K562 (cell line): ENCODE results near the gene PCLAF. TPM values are rescaled to one million over a fixed set of nuclear protein-coding genes. Genes with fewer than 3 reads are reported as not detected.

Source experiments
- ETV1 ChIP-seq: fragments of 450-650 bp; conservative IDR thresholded peaks from 2 replicates; pipeline ENCODE4 v1.6.1; 2016; ENCODE audit warnings: missing genetic modification characterization, control low read depth, low read depth, missing compliant biosample characterization
- FOXK2 ChIP-seq, 2 experiments: fragments of 450-650 bp; IDR thresholded peaks in 1 of 2; conservative IDR thresholded peaks in 1 of 2; 2 replicates each; pipeline ENCODE4 v1.6.1; 2016; ENCODE audit warnings: low read depth in 2 of 2, mild to moderate bottlenecking in 1 of 2
- GATAD2A ChIP-seq: fragments of 450-650 bp; IDR thresholded peaks from 2 replicates; pipeline ENCODE4 v1.6.1; 2017
- NR1H2 ChIP-seq: sonication (generic); formaldehyde crosslinking; IDR thresholded peaks from 2 replicates; pipeline ENCODE4 v1.4.0; 2020; ENCODE audit warnings: mild to moderate bottlenecking, missing genetic modification reagents
- NR2C1 ChIP-seq, 2 experiments: fragments of 450-650 bp; IDR thresholded peaks; 2 replicates each; pipeline ENCODE4 v1.6.1; 2017; ENCODE audit warnings: mild to moderate bottlenecking in 2 of 2, antibody characterized with exemption in 1 of 2, inconsistent platforms in 1 of 2, missing compliant biosample characterization in 1 of 2, missing genetic modification characterization in 1 of 2
- SMARCA4 ChIP-seq: fragments of 450-650 bp; IDR thresholded peaks from 2 replicates; pipeline ENCODE4 v1.6.1; 2016
- polyA plus RNA-seq, 8 experiments: library from polyadenylated mRNA; depleted of rRNA in 4 of 8; stranded (reverse) in 5 of 8; unstranded in 3 of 8; fragments of >200 nt; fragmentation: Nextera tagmentation in 2 of 8; fragmentation: Illumina TruSeq in 1 of 8; extraction: Ambion mirVana in 2 of 8; extraction: Trizol in 1 of 8; gene quantifications; 2 replicates each; pipeline versions ENCODE4 v1.2.1 to v1.2.3, GENCODE V29; 2011 to 2014; ENCODE audit warnings: inconsistent platforms in 1 of 8, missing spikeins in 1 of 8
- total RNA-seq, 7 experiments: library from RNA; depleted of rRNA in 6 of 7; stranded (reverse); fragments of >200 nt in 6 of 7; fragmentation: Illumina TruSeq in 2 of 7; extraction: Trizol in 2 of 7; gene quantifications; 2 replicates each; pipeline versions ENCODE4 v1.2.1 to v1.2.3, GENCODE V29; 2011 to 2021; ENCODE audit warnings: low replicate concordance in 1 of 7
- TF ChIP-seq, protein P1 (sequence below), 2 experiments: fragments of 450-650 bp in 1 of 2; sonication (generic) in 1 of 2; formaldehyde crosslinking in 1 of 2; IDR thresholded peaks; 2 replicates each; pipeline versions ENCODE4 v1.7.1 to v1.9.0; 2016 to 2022; ENCODE audit warnings: inconsistent platforms in 1 of 2, mild to moderate bottlenecking in 1 of 2, missing genetic modification reagents in 1 of 2
- TF ChIP-seq, protein P2 (sequence below): fragments of 250-450 bp; sonication (Bioruptor Pico); IDR thresholded peaks from 2 replicates; pipeline ENCODE4 v1.5.1; 2021; ENCODE audit warnings: mild to moderate bottlenecking

PCLAF gene
- total and polyA plus RNA-seq, 9 of the 15 experiments (the other 6 are each of a cell fraction or from before 2014, with no cell fraction given) = 112 to 881 (median 360) TPM

DNA sequence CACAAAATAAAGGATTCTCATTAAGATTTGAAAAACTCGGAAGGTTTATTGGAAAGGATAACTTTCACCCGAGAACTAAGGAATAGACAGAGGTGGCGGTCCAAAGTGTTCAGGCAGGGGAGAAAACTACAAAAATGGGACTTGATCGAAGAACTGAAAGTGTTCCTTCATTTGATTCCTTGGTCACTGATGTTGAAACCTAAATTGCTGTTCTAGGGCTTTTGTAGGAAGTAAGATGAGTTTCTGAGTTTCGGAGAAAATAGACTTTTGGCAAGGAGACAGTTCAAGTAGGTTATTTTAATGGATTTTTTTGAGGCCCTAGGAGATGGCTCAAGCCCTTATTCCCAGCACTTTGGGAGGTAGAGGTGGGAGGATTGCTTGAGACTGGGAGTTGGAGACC is 7.8 kb upstream of the PCLAF start (continued):
- TF ChIP-seq, protein P1, sequence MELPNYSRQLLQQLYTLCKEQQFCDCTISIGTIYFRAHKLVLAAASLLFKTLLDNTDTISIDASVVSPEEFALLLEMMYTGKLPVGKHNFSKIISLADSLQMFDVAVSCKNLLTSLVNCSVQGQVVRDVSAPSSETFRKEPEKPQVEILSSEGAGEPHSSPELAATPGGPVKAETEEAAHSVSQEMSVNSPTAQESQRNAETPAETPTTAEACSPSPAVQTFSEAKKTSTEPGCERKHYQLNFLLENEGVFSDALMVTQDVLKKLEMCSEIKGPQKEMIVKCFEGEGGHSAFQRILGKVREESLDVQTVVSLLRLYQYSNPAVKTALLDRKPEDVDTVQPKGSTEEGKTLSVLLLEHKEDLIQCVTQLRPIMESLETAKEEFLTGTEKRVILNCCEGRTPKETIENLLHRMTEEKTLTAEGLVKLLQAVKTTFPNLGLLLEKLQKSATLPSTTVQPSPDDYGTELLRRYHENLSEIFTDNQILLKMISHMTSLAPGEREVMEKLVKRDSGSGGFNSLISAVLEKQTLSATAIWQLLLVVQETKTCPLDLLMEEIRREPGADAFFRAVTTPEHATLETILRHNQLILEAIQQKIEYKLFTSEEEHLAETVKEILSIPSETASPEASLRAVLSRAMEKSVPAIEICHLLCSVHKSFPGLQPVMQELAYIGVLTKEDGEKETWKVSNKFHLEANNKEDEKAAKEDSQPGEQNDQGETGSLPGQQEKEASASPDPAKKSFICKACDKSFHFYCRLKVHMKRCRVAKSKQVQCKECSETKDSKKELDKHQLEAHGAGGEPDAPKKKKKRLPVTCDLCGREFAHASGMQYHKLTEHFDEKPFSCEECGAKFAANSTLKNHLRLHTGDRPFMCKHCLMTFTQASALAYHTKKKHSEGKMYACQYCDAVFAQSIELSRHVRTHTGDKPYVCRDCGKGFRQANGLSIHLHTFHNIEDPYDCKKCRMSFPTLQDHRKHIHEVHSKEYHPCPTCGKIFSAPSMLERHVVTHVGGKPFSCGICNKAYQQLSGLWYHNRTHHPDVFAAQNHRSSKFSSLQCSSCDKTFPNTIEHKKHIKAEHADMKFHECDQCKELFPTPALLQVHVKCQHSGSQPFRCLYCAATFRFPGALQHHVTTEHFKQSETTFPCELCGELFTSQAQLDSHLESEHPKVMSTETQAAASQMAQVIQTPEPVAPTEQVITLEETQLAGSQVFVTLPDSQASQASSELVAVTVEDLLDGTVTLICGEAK (IDR thresholded peaks at IDR 0.05) = no peak
- TF ChIP-seq, protein P1 (CRISPR knock-in tag; IDR thresholded peaks at IDR 0.05) = no peak
- TF ChIP-seq, protein P2, sequence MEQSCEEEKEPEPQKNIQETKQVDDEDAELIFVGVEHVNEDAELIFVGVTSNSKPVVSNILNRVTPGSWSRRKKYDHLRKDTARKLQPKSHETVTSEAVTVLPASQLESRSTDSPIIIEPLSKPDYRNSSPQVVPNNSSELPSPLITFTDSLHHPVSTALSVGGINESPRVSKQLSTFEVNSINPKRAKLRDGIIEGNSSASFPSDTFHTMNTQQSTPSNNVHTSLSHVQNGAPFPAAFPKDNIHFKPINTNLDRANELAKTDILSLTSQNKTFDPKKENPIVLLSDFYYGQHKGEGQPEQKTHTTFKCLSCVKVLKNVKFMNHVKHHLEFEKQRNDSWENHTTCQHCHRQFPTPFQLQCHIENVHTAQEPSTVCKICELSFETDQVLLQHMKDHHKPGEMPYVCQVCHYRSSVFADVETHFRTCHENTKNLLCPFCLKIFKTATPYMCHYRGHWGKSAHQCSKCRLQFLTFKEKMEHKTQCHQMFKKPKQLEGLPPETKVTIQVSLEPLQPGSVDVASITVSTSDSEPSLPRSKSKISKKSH (CRISPR knock-in tag) = no peak
- TF ChIP-seq NR1H2 (CRISPR knock-in tag) = no peak
- no peak for TF ChIP-seq FOXK2 (conservative IDR thresholded peaks at IDR 0.05 in 1 of 2, IDR thresholded peaks at IDR 0.05 in 1 of 2; ENCODE audit: low read depth in 2 of 2)
- no peak for TF ChIP-seq GATAD2A
- no peak for TF ChIP-seq SMARCA4
- TF ChIP-seq NR2C1 (IDR thresholded peaks at IDR 0.05) = no peak
- no peak for TF ChIP-seq NR2C1 (tag; IDR thresholded peaks at IDR 0.05)
- no peak for TF ChIP-seq ETV1 (tag)
